Ecto neural progenitor cell (in vitro differentiated cells): ENCODE measurements around the gene HTR3C.
A peak's percentile ranks its signal among the peaks of the same experiment; 100 is the strongest.
"Not testable (repeated sequence)": the region's sequence is repeated elsewhere in the genome, so short reads cannot be mapped to it uniquely, and the experiment has no call there.

ENCODE experiments used
- DNase-seq: peaks from one replicate; pipeline ENCODE4 v3.0.0-alpha.2; 2018; ENCODE audit warnings: low spot score

HTR3C gene, protein sequence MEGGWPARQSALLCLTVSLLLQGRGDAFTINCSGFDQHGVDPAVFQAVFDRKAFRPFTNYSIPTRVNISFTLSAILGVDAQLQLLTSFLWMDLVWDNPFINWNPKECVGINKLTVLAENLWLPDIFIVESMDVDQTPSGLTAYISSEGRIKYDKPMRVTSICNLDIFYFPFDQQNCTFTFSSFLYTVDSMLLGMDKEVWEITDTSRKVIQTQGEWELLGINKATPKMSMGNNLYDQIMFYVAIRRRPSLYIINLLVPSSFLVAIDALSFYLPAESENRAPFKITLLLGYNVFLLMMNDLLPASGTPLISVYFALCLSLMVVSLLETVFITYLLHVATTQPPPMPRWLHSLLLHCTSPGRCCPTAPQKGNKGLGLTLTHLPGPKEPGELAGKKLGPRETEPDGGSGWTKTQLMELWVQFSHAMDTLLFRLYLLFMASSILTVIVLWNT

DNA sequence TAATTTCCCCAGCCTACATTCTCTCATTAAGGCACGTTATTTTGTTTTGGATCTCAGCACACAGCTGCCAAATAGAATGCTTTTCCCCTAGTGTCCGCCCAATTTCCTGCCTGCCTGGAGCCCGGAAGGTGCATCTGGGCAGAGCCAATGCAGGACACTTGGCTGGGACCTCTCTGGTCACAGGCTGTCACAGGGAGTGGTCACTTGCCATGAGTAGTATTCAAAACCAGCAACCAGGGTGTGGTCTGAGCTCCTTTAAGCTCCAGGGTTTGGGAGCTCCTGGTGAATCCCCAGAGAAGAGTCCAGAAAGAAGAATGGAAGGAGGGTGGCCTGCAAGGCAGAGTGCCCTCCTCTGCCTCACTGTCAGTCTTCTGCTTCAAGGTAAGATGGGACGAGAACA, at the start of gene HTR3C:
HTR3C (plus strand) TSS at position 281 of the 400 bp plus-strand sequence; CDS start at position 315, 34 bp downstream.
- no peak for DNase-seq

DNA sequence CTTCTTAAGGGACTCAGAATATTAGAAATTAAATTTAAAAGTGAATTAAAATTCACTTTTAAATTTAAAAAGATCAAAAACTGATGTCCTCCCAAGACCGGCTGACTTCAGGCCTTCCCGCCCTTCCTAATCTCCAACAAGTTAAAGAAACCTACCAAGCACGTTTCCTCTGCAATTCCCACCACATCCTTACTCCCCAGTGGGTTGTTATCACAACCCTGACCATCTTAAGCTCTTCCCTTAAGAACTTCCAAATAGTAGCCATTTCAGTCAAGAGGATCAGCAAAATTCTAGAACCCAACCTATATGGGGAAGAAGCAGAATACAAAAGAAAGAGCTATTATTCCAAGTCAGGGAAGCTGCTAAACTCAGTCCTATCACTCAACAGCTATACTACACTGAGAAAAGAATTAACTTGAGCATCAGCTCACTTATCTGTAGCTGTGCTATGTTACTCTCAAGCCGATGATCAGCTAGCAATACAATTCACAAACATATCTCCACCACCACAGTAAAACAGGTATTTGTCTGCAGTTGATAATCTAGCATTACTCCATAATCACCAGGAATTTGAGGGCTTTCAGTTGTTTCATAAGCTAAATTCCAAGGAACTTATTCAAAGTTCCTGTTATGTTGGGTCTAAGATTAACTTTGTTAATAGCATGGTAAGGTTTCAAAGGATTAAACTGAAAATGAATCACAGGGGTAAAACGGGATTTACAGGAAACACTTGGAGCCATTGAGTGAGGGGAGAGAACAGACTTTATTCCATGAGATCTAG, 49.5 kb upstream of the HTR3C start:
- DNase-seq: no peak

DNA sequence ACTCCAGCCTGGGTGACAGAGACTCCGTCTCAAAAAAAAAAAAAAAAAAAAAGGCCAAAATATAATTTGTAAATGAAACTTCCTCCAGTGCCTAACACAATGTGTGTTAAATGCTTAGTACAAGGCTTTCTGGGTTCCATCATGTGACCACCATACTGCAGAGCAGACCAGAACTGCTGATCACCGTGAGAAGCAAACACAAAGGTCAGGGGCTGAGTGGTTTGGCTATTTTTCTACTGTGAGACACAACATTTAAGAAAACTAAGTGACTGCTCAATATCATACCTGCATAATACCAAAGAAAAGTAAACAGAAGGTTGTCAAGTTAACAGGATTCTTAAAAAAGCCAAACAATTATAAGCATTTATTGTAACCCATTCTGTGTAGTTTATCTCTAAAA, 48.4 kb upstream of the HTR3C start:
- DNase-seq: no peak

DNA sequence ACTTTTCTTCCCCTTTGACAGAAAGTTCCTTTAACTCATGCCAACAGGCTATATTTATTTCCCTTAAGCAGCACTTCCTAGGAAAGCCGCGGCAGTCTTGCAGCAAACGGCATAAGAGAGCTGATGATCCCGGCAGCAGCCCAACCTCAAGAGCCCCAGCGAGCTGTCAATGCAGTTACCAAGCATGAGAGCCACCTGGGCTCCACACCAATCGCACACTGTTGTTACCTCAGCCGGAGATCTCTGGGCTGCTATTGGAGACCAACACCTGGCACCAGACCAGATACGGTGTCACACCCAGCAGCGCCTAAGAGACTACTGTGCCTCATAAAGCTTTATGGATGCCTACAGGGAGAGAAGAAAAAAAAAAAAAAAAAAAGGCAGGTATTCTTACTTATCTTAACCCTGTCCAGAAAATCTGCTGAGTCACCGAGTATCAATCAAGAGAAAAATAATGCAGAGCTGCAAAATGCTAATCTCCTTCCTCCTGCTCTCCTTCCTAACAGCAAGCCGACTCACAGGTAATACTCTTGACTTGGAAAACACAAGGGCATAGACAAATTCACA, 46.8 kb upstream of the HTR3C start:
- no peak for DNase-seq

DNA sequence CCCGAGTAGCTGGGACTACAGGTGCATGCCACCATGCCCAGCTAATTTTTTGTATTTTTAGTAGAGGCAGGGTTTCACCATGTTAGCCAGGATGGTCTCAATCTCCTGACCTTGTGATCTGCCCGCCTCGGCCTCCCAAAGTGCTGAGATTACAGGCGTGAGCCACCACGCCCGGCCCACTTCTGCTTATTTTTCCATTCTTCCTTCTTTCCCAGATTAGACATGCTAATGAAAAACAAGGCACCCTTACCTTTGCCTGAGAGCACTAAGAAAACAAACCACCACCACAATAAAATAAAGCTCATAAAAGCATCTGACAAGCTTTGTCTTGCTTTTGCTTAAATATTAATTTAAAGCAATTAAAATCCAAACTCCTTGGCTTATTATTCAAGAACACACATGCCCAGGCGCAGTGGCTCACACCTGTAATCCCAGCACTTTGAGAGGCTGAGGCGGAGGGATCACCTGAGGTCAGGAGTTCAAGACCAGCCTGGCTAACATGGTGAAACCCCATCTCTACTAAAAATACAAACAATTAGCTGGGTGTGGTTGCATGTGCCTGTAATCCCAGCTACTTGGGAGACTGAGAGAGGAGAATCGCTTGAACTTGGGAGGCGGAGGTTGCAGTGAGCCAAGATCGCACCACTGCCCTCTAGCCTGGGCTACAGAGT, 45.6 kb upstream of the HTR3C start:
- not testable (repeated sequence) for DNase-seq

DNA sequence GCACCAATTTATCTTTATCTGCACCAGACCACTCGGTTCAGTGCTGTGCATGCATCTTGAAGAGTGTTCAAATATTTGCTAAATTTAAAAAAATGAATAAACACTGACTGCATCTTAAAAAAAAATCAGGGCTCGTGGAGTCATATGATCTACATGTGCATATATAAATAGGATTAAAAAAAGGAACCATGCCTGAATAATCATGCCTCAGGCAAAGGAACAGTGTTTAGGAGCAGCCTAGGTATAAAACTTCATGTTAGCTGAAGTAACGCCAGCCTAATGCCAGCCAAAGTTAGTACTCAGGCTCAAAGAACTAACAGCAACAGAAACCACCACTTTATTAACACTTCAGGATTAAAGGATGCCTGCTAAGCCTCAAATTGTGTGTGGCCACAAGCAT, 44.7 kb upstream of the HTR3C start:
- DNase-seq: no peak

DNA sequence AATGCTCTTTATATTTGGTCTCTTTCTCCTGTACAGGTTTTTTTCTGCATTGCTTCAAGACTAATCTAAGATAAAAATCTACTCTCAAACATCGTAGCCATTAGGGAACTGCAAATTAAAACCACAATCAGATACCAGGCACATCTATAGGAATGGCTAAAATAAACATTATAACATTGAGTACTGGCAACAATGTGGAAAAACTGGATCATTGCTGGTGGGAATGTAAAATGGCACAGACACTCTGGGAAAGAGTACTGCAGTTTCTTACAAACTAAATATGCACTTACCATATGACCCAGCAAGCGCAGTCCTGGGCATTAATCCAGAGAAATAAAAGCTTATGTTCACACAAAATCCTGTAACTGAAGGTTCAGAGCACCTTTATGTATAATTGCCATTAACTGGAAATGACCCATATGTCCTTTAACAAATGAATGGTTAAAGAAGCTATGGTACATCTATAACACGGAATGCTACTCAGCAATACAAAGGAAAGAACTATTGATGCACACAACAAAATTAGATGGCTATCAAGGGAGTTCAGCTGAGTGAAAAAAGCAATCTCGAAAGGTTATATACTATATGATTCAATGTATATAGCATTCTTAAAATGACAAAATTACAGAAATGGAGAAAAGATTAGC, 41.5 kb upstream of the HTR3C start:
- no peak for DNase-seq

DNA sequence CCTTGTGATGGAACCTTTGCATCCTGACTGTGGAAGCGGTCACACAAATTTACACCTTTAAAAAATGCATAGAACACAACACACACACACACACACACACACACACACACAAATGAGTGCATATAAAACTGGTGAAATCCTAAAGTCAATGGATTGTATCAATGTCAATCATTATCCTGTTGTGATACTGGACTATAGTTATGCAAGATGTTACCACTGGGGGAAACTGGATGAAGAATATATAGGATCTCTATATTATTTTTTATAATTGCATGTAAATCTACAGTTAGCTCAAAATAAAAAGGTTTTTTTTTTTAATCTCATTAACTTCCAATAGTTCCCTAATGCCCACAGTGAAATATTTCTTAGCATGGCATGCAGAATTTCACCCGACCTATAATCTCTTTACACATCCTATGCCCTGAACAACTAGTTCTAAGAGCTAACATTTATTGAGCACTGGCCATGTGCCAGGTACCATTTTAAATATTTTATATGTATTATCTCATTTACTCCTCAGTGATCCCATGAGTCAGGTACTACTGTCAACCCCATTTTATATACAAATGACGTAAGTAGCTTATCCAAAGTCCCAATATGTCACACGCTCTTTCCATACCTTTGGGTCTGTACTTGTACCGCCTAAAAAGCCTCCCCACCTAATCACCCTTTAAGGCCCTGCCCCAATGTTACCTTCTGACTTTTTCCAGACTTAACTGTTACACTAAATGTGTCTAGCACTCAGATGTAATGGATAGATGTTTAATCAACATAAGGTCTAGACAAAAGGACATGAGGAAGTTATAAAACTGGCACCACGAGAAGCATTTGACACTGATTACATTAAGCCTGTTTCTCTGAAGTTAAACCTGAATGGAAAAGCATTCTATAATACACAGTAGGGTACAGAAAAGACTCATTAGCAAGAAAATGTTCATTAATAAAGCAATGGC, 40.6 kb upstream of the HTR3C start:
- no peak for DNase-seq

DNA sequence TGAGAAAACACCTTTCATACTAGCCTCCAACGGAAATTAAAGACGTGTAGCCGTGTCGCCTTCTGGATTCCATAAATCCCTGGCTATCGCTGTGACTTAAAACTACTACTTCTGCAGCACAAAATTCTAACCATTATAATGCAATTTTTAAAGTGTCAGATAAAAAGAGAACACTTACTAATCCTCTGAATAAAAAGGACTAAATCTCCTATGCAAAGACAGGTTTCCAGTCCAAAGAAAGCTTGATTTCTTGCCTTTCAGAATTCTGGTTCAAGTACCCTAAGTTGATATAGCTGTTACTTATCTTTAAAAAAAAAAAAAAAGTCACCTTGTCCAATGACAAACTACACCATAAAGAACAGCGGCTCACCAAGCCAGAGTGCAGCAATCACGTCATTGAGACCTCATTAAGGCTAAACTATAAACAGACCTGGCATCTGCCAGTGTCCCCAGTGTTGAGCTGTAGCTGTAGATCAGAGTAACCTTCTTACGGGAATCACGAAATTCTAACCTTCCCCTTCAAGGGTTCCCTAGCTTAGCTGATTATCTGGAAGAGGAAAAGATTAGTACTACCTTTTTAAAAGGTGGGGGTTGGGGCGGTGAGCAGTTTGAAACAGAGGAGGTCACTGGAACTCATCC, 37.3 kb upstream of the HTR3C start:
- no peak for DNase-seq

DNA sequence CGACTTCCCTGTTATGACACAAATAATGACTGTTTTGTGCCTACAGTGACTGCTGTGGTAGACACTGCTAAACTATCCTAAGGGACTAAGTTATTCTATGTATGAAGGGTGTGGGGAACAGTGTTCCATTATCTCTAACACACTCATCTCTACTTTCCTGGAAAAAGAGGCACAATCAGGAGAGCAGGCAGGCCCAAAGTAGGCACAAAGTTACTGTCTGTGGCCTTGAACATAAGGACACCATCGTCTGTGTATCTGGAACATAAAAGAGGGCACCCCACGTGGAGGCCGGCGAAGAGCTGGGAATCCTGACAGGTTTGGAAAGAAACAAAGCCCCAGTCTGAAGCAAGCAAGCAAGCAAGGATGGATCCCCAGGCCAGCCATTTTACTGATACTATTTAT, 36.7 kb upstream of the HTR3C start:
- no peak for DNase-seq

DNA sequence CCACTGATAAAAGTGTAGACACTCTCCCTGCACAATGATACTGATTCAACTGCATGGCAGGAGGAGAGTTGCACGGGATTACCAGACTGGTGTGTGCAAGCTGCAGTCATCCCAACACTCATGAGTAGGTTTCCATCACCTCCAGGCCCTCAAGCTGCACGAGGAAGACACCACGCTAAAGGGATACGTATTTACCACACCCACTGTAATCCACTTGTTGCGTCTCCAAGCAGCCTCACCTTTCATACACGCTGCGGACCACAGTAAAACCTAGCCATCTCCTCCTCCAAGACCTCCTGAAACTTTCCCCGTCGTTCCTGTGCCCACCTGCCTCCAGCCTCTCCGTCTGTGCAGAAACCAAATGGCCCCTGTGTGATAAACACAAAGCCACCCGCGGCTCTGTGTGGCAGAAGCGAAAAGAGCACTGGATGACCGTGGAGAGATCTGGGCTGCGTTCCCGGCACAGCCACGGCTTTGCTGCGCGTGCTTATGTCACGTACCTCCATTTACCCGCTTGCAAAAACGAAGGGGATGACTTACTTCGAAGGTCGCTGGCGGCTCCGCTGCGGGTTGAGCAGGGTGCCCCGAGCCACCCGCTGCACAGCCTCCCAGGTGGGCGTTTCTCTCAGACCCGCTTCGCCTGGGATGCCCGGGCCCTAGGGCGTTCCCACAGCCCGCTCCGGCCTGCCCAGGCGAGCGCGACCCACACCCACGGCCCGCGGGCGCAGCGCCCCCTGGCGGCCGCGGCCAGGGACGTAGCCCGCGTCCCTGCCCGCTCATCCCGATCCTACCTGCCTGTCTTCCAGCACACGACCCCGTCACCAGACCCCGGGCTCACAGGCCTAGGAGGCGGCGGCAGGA, 35.8 kb upstream of the HTR3C start:
- peak; percentile 82 for DNase-seq

DNA sequence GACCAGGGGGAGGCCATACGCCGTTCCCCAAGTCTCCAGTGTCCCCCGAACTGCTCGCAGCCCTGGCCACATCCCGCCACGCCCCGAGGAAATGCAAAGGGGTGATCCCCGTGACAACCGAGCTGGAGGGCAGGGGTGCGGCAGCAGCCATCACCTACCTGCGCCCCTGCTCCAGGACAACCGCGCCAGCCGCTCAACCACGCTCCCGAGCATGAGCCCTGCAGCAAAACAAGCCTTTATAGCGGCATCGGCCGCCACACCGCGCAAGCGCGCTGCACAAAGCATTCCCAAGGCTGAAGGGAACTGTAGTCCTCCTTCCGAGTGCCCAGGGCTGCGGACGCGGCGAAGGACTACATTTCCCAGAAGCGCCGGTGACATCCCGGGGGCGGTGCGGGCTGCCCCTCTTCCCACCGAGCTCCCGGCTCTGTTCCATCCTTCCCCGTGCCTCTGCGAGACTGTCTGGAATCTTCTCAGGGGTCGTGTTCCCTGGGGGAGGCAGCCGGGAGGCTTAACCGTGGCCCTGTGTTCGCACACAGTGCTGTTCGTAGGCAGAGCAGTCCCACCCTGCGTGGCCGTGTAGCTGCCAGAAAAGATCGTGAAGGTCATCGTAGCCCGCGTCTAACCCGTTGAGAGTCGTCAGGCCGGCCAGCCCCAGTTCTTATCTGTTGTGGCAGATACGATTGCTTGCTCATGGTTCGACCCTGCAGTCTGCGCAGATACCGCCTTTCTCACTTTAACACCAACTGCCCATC, 35.0 kb upstream of the HTR3C start, which contains the start of gene ABCC5:
ABCC5 (minus strand) TSS at position 213 of the 752 bp plus-strand sequence. CDS start 3,492 bp downstream, outside the sequence.
- DNase-seq: peak; percentile 96

DNA sequence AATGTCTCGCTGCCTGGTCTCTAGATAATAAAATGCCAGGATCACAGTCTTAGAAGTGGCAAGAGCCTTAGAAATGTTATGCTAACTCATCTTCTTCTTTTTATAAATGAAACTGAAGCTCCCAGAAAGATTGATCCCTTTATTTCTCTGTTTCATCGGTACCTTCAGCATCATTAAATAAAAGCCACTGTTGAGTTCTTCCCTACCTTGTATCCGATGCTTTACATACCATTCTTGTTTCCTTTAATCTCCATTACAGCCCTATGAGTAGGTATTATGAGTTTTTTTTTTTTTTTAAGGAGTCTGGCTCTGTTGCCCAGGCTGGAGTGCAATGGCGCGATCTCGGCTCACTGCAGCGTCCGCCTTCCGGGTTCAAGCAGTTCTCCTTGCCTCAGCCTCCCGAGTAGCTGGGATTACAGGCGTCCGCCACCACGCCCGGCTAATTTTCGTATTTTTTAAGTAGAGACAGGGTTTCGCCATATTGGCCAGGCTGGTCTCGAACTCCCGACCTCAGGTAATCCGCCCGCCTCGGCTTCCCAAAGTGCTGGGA, 34.3 kb upstream of the HTR3C start:
- no peak for DNase-seq

DNA sequence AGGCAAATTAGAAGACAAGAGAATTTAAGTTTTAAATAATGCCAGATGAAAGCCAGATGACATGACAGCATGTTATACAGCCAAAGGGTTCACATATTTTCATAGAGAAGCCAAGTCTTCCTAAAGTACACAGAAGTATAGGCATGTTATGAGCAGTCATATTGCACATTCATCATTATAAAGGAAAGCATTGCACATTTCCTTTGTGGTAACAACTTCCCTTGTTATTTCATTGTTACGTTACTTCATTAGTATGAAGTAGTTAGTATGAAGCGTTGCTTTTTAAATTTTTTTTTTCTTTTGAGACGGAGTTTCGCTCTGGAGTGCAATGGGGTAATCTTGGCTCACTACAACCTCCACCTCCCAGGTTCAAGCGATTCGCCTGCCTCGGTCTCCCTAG, 30.5 kb upstream of the HTR3C start:
- DNase-seq: no peak

DNA sequence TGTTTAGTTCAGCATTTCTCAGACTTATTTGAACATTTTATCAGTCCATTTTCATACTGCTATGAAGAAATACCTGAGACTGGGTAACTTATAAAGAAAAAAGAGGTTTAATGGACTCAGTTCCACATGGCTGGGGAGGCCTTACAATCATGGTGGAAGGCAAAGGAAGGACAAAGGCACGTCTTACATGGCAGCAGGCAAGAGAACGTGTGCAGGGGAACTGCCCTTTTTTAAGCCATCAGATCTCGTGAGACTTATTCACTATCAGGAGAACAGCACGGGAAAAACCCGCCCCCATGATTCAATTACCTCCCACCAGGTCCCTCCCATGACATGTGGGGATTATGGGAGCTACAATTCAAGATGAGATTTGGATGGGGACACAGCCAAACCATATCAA, 27.6 kb upstream of the HTR3C start:
- DNase-seq: not testable (repeated sequence)

DNA sequence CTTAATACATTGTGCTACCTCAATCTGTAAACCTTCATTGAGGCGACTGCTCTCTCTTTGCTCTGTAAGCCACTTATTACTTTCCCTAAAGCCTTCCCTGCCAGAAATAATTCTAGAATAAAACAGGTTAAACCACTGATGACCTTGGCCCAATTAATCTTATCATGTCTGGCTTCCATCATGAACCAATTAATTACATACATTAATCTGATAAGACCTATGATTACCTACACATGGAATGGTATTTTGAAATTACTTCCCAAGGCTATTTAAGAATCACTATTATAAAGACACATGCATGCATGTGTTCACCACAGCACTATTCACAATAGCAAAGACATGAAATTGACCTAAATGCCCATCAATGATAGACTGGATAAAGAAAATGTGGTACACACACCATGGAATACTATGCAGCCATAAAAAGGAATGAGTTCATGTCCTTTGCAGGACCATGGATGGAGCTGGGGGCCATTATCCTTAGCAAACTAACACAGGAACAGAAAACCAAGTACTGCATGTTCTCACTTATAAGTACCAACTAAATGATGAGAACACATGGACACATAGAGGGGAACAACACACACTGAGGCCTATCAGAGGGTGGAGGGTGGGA, 24.5 kb upstream of the HTR3C start:
- DNase-seq: not testable (repeated sequence)

DNA sequence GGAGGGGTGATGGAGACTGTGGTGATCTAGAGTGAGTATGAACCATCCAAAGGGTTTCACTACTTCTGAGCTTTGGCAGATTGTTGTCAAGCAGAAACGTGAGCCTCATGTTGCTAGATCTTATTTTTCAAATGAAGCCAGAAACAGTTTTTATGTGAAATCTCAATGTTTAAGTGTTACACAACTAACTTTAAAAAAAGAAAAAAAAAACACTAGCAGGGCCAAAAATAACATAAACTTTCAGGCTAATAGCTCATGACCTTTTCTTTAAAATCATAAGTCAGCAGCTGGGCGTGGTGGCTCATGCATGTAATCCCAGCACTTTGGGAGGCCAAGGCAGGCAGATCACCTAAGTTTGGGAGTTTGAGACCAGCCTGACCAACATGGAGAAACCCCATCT, 23.4 kb upstream of the HTR3C start:
- no peak for DNase-seq

DNA sequence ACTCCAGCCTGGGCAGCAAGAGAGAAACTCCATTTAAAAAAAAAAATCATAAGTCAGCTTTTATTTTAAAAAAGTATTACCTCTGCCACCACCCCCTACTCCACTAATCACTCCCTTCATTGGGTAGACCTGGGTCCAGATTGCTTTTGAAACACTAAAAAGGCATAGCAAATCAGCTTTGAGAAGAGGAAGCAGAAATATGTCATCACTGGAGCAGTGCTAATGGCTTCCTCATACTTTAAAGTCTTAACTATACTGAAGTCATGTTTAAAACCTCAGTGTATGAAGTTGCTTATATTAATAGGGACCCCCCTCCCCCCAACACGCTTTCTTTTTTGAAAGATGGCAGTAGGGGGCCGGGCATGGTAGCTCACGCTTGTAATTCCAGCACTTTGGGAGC, 22.3 kb upstream of the HTR3C start:
- DNase-seq: no peak
